Vagina (tissue), 2 donors: ENCODE data around the gene LDB2. TPM values are rescaled to one million over a fixed set of nuclear protein-coding genes. Genes with fewer than 3 reads are reported as not detected.

Source experiments
- DNase-seq, 2 donors: peaks; one replicate each; pipeline ENCODE4 v3.0.0-alpha.2; 2017; ENCODE audit errors: extremely low spot score in 2 of 2
- H3K27ac ChIP-seq: fragments of 200-600 bp; sonication (generic); one replicate; pipeline ENCODE4 v1.5.1; 2019
- H3K27me3 ChIP-seq: fragments of 200-600 bp; sonication (generic); one replicate; pipeline ENCODE4 v1.5.1; 2019
- H3K36me3 ChIP-seq, 2 donors: fragments of 200-600 bp; sonication (generic); one replicate each; pipeline ENCODE4 v1.5.1; 2017 to 2019
- H3K4me1 ChIP-seq: fragments of 200-600 bp; sonication (generic); one replicate; pipeline ENCODE4 v1.5.1; 2019
- H3K4me3 ChIP-seq, 2 donors: fragments of 200-600 bp; sonication (generic); 1 replicate in 1 of 2; 2 replicates in 1 of 2; pipeline ENCODE4 v1.5.1; 2016 to 2019
- H3K9me3 ChIP-seq: fragments of 200-600 bp; sonication (generic); one replicate; pipeline ENCODE4 v1.5.1; 2019
- CTCF ChIP-seq, 3 experiments: fragments of 450-650 bp in 2 of 3; fragments of 200-600 bp in 1 of 3; sonication (generic) in 1 of 3; IDR thresholded peaks; one replicate each; pipeline ENCODE4 v1.5.1; 2017 to 2019; ENCODE audit warnings: antibody characterized with exemption in 3 of 3, mild to moderate bottlenecking in 2 of 3, moderate library complexity in 2 of 3
- POLR2A ChIP-seq, 2 donors: fragments of 450-650 bp; IDR thresholded peaks; one replicate each; pipeline ENCODE4 v1.6.1; 2017; ENCODE audit warnings: antibody characterized with exemption in 2 of 2, mild to moderate bottlenecking in 2 of 2, moderate library complexity in 2 of 2
- POLR2AphosphoS5 ChIP-seq, 2 donors: sonication (generic); formaldehyde crosslinking; IDR thresholded peaks; one replicate each; pipeline ENCODE4 v1.9.0; 2017; ENCODE audit warnings: antibody characterized with exemption in 2 of 2, mild to moderate bottlenecking in 2 of 2, low read depth in 1 of 2; ENCODE audit not compliant: insufficient read depth in 1 of 2
- intact Hi-C: fragments of 100-400 bp; cut with DNase I; formaldehyde crosslinking; loops from one replicate; pipeline ENCODE4 v1.15.1; 2023
- total RNA-seq: library from RNA; depleted of rRNA; stranded (reverse); fragments of >200 nt; gene quantifications from one replicate; pipeline ENCODE4 v1.2.3, GENCODE V29; 2016

LDB2 gene
- total RNA-seq, 1 donor from 2014 or later: 70.0 TPM

GRCh38 chr4:16707874-16708273 is 190.6 kb downstream of the LDB2 start:
- H3K27me3 ChIP-seq: no peaks in the 10 kb centered on the region
- H3K36me3 ChIP-seq: no peaks in the 10 kb centered on the region
- no peaks in the 10 kb centered on the region for H3K4me1 ChIP-seq
- no peak for DNase-seq
- H3K4me3 ChIP-seq: no peak overlapping the region
- H3K9me3 ChIP-seq: no peaks in the 10 kb centered on the region
- H3K27ac ChIP-seq: no peak overlapping the region
- TF ChIP-seq CTCF (IDR thresholded peaks at IDR 0.05): no peak
- TF ChIP-seq POLR2AphosphoS5 (IDR thresholded peaks at IDR 0.05; ENCODE audit: insufficient read depth in 1 of 2, low read depth in 1 of 2): no peak
- no peak for TF ChIP-seq POLR2A (IDR thresholded peaks at IDR 0.05)
- intact Hi-C loops: no loop called here

GRCh38 chr4:16706251-16706650 is 192.2 kb downstream of the LDB2 start:
- TF ChIP-seq POLR2A (IDR thresholded peaks at IDR 0.05) (no peak), CTCF (IDR thresholded peaks at IDR 0.05) (no peak), POLR2AphosphoS5 (IDR thresholded peaks at IDR 0.05; ENCODE audit: insufficient read depth in 1 of 2, low read depth in 1 of 2) (no peak)
- intact Hi-C loops: no loop called here
- no peaks in the 10 kb centered on the region for H3K4me1 ChIP-seq
- no peaks in the 10 kb centered on the region for H3K27me3 ChIP-seq
- no peaks in the 10 kb centered on the region for H3K9me3 ChIP-seq
- no peak overlapping the region for H3K4me3 ChIP-seq
- H3K36me3 ChIP-seq: no peaks in the 10 kb centered on the region
- no peak overlapping the region for H3K27ac ChIP-seq
- no peak for DNase-seq

GRCh38 chr4:16705341-16705740 is 193.1 kb downstream of the LDB2 start:
- no peak for DNase-seq
- no peaks in the 10 kb centered on the region for H3K9me3 ChIP-seq
- H3K27me3 ChIP-seq: no peaks in the 10 kb centered on the region
- intact Hi-C loops: no loop called here
- no peaks in the 10 kb centered on the region for H3K4me1 ChIP-seq
- TF ChIP-seq POLR2AphosphoS5 (IDR thresholded peaks at IDR 0.05; ENCODE audit: insufficient read depth in 1 of 2, low read depth in 1 of 2) (no peak), POLR2A (IDR thresholded peaks at IDR 0.05) (no peak), CTCF (IDR thresholded peaks at IDR 0.05) (no peak)
- H3K36me3 ChIP-seq: no peaks in the 10 kb centered on the region
- no peak overlapping the region for H3K27ac ChIP-seq
- H3K4me3 ChIP-seq: no peak overlapping the region

- Histone ChIP-seq H3K4me3 (no peak overlapping the region), H3K36me3 (no peaks in the 10 kb centered on the region), H3K27me3 (no peaks in the 10 kb centered on the region), H3K9me3 (no peaks in the 10 kb centered on the region), H3K27ac (no peak overlapping the region), H3K4me1 (no peaks in the 10 kb centered on the region)
- no peak for DNase-seq
- TF ChIP-seq POLR2A (IDR thresholded peaks at IDR 0.05) (no peak), CTCF (IDR thresholded peaks at IDR 0.05) (no peak), POLR2AphosphoS5 (IDR thresholded peaks at IDR 0.05; ENCODE audit: insufficient read depth in 1 of 2, low read depth in 1 of 2) (no peak)
- intact Hi-C loops: no loop called here
These were observed 194.0 kb downstream of the LDB2 start for GRCh38 chr4:16704489-16704888.

GRCh38 chr4:16695896-16696295 is 202.5 kb downstream of the LDB2 start:
- Histone ChIP-seq H3K4me3 (no peak overlapping the region), H3K4me1 (peaks cover 11% of the 10 kb centered on the region), H3K36me3 (no peaks in the 10 kb centered on the region), H3K27me3 (no peaks in the 10 kb centered on the region), H3K27ac (no peak overlapping the region), H3K9me3 (no peaks in the 10 kb centered on the region)
- no peak for DNase-seq
- intact Hi-C loops: no loop called here
- TF ChIP-seq CTCF (IDR thresholded peaks at IDR 0.05) (no peak), POLR2A (IDR thresholded peaks at IDR 0.05) (no peak), POLR2AphosphoS5 (IDR thresholded peaks at IDR 0.05; ENCODE audit: insufficient read depth in 1 of 2, low read depth in 1 of 2) (no peak)
